ENCODE results near the gene CCDC191.
A peak's percentile ranks its signal among the peaks of the same experiment; 100 is the strongest.

Gene CCDC191
- total RNA-seq = 10.2 to 13.9 (median 11.6) reads per million in 3 donors

DNA sequence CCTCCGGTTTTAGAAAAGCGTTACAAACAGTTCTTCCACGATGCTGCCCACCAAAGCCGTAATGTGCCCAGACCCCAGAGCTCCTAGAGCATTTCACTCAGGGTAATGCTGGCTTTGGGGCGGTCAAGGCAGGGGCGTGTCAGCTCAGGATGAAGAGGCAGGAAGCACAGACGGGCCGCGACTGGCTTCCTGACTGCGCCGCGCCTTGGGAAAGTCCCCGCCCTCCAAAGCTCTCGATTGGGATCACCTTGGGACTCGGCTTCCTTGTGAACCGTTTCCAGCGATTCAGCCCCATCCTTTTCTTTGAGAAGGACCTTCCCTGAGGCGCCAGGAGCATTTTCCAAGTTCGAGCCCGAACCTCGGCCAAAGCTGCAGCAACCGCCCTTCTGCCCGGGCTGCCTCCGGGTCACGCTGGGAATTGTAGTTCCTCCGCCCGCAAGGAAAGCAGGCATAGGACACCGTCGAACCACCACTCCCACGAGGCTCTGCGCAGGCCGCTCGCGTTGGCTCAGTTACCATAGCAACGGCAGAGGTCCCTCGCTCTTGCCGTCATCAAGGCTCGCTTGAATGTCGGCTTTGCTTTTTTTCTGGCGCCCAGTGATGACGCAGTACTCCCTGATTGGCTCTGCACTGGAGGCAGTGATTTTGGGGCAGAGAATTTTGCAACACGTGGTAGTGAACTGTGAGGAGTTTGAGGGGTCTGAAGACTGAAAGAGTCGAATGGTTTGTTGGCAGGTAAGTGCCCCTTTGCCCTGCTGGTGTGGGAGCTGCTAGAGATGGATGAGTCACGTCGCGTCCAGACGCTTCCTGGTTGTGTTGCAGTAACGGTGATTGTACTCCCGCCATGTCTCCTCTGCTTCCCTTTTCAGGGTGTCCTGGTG lies at the start of gene CCDC191, which contains the start of gene QTRT2:
CCDC191 (minus strand) TSS at position 397 of the 881 bp plus-strand sequence; CDS start at position 337, 60 bp downstream.
QTRT2 (plus strand) TSS at position 608 of the 881 bp plus-strand sequence. CDS start 8,521 bp downstream, outside the sequence.
- peak within 1 kb of the TSS; percentile 92 for H3K4me3 ChIP-seq (ENCODE audit: insufficient read depth, low read depth, low read length, poor library complexity, severe bottlenecking)

DNA sequence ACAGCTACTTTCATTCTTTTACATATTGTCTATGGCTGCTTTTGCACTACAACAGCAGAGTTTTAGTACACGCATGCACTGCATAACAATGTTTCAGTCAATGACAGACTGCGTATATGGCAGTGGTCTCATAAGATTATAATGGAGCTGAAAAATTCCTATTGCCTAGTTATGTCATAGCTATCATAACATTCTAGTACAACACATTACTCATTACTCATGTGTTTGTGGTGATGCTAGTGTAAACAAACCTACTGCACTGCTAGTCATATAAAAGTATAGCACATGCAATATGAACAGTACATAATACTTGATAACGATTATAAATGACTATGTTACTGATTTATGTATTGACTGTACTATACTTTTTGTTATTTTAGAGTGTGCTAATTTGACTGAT lies 48.1 kb upstream of the CCDC191 start:
- DNase-seq = no peak
- Histone ChIP-seq H3K27ac (ENCODE audit: insufficient read depth, low read length, poor library complexity, severe bottlenecking) (no peak overlapping the region), H3K36me3 (ENCODE audit: control insufficient read depth, insufficient read depth, low read length) (no peaks in the 10 kb centered on the region), H3K27me3 (replicated peaks; ENCODE audit: control insufficient read depth, insufficient read depth, low read length, poor library complexity, severe bottlenecking) (no peaks in the 10 kb centered on the region), H3K4me1 (ENCODE audit: control insufficient read depth, insufficient read depth, low read length, poor library complexity, severe bottlenecking) (no peaks in the 10 kb centered on the region), H3K4me3 (ENCODE audit: insufficient read depth, low read depth, low read length, poor library complexity, severe bottlenecking) (no peak overlapping the region), H3K9me3 (ENCODE audit: control insufficient read depth, low read length) (no peaks in the 10 kb centered on the region)

More for the DNA sequence above, at the start of gene CCDC191, which contains the start of gene QTRT2:
- Histone ChIP-seq H3K27ac (ENCODE audit: insufficient read depth, low read length, poor library complexity, severe bottlenecking) (peak within 1 kb of the TSS; percentile 95), H3K27me3 (replicated peaks; ENCODE audit: control insufficient read depth, insufficient read depth, low read length, poor library complexity, severe bottlenecking) (no peaks in the 10 kb centered on the region), H3K9me3 (ENCODE audit: control insufficient read depth, low read length) (no peaks in the 10 kb centered on the region), H3K36me3 (ENCODE audit: control insufficient read depth, insufficient read depth, low read length) (no peaks in the 10 kb centered on the region), H3K4me1 (ENCODE audit: control insufficient read depth, insufficient read depth, low read length, poor library complexity, severe bottlenecking) (peaks cover 7% of the 10 kb centered on the region)
- peak; percentile 97 to 98 (median 97) for DNase-seq

DNA sequence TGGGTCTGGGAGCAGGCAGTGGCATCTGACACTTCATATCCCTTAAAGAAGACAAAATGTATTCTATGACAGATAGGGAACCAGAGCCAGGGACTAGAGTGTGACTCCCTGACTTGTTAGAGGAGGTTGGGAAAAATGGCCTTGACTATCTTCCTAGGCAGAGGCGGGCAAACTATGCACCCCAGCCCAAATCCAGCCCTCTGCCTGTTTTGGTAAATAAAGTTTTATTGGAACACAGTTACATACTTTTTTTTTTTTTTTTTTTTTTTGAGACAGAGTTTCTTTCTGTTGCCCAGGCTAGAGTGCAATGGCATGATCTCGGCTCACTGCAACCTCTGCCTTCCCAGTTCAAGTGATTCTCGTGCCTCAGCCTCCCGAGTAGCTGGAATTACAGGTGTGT lies 47.5 kb upstream of the CCDC191 start:
- Histone ChIP-seq H3K36me3 (ENCODE audit: control insufficient read depth, insufficient read depth, low read length) (no peaks in the 10 kb centered on the region), H3K4me3 (ENCODE audit: insufficient read depth, low read depth, low read length, poor library complexity, severe bottlenecking) (no peak overlapping the region), H3K27ac (ENCODE audit: insufficient read depth, low read length, poor library complexity, severe bottlenecking) (no peak overlapping the region), H3K27me3 (replicated peaks; ENCODE audit: control insufficient read depth, insufficient read depth, low read length, poor library complexity, severe bottlenecking) (no peaks in the 10 kb centered on the region), H3K4me1 (ENCODE audit: control insufficient read depth, insufficient read depth, low read length, poor library complexity, severe bottlenecking) (no peaks in the 10 kb centered on the region), H3K9me3 (ENCODE audit: control insufficient read depth, low read length) (no peaks in the 10 kb centered on the region)
- no peak for DNase-seq

DNA sequence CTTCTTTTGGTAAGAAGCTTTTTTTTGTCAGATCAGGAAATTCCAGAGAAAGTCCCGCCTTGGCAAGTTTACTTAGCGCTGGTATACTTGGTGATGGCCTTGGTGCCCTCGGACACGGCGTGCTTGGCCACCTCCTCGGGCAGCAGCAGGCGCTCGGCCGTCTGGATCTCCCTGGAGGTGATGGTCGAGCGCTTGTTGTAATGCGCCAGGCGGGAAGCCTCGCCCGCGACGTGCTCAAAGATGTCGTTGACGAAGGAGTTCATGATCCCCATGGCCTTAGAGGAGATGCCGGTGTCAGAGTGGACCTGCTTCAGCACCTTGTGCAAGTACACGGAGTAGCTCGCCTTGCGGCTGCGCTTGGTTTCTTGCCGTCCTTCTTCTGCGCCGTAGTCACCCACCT lies 46.9 kb upstream of the CCDC191 start:
- no peaks in the 10 kb centered on the region for H3K9me3 ChIP-seq (ENCODE audit: control insufficient read depth, low read length)
- H3K27ac ChIP-seq (ENCODE audit: insufficient read depth, low read length, poor library complexity, severe bottlenecking) = no peak overlapping the region
- no peak for DNase-seq
- no peaks in the 10 kb centered on the region for H3K27me3 ChIP-seq (replicated peaks; ENCODE audit: control insufficient read depth, insufficient read depth, low read length, poor library complexity, severe bottlenecking)
- H3K4me1 ChIP-seq (ENCODE audit: control insufficient read depth, insufficient read depth, low read length, poor library complexity, severe bottlenecking) = no peaks in the 10 kb centered on the region
- no peak overlapping the region for H3K4me3 ChIP-seq (ENCODE audit: insufficient read depth, low read depth, low read length, poor library complexity, severe bottlenecking)
- H3K36me3 ChIP-seq (ENCODE audit: control insufficient read depth, insufficient read depth, low read length) = no peaks in the 10 kb centered on the region

GRCh38 chr3:114101101-114101500 lies 44.8 kb upstream of the CCDC191 start:
- no peak for DNase-seq
- no peaks in the 10 kb centered on the region for H3K9me3 ChIP-seq (ENCODE audit: control insufficient read depth, low read length)

DNA sequence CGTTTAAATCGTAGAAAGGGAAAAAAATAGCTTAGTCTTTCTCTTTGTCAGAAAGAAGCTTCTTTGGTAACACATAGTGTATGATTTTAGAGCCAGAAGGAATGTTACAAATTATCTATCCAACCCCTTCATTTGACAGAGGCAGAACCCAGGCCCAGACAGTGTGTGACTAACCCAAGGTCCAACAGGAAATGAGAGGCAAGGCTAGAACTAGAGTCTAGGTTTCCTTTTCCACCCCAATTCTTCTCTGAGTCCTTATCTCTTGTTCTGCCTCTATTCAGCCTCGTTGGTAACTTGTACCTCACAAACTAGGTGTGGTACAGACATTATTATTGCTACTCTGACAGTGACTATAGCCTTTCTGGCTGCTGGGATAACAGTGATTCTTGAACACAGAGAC lies 39.5 kb upstream of the CCDC191 start:
- DNase-seq = no peak
- no peaks in the 10 kb centered on the region for H3K27me3 ChIP-seq (replicated peaks; ENCODE audit: control insufficient read depth, insufficient read depth, low read length, poor library complexity, severe bottlenecking)
- no peak overlapping the region for H3K4me3 ChIP-seq (ENCODE audit: insufficient read depth, low read depth, low read length, poor library complexity, severe bottlenecking)
- no peaks in the 10 kb centered on the region for H3K9me3 ChIP-seq (ENCODE audit: control insufficient read depth, low read length)
- H3K27ac ChIP-seq (ENCODE audit: insufficient read depth, low read length, poor library complexity, severe bottlenecking) = no peak overlapping the region
- H3K36me3 ChIP-seq (ENCODE audit: control insufficient read depth, insufficient read depth, low read length) = no peaks in the 10 kb centered on the region
- H3K4me1 ChIP-seq (ENCODE audit: control insufficient read depth, insufficient read depth, low read length, poor library complexity, severe bottlenecking) = no peaks in the 10 kb centered on the region

More at GRCh38 chr3:114101101-114101500, 44.8 kb upstream of the CCDC191 start:
- no peak overlapping the region for H3K27ac ChIP-seq (ENCODE audit: insufficient read depth, low read length, poor library complexity, severe bottlenecking)
- H3K36me3 ChIP-seq (ENCODE audit: control insufficient read depth, insufficient read depth, low read length) = no peaks in the 10 kb centered on the region
- H3K4me1 ChIP-seq (ENCODE audit: control insufficient read depth, insufficient read depth, low read length, poor library complexity, severe bottlenecking) = no peaks in the 10 kb centered on the region
- H3K27me3 ChIP-seq (replicated peaks; ENCODE audit: control insufficient read depth, insufficient read depth, low read length, poor library complexity, severe bottlenecking) = no peaks in the 10 kb centered on the region
- no peak overlapping the region for H3K4me3 ChIP-seq (ENCODE audit: insufficient read depth, low read depth, low read length, poor library complexity, severe bottlenecking)

GRCh38 chr3:114093596-114093995 lies 37.3 kb upstream of the CCDC191 start:
- H3K4me1 ChIP-seq (ENCODE audit: control insufficient read depth, insufficient read depth, low read length, poor library complexity, severe bottlenecking) = no peaks in the 10 kb centered on the region
- no peak overlapping the region for H3K4me3 ChIP-seq (ENCODE audit: insufficient read depth, low read depth, low read length, poor library complexity, severe bottlenecking)
- no peak for DNase-seq
- no peaks in the 10 kb centered on the region for H3K36me3 ChIP-seq (ENCODE audit: control insufficient read depth, insufficient read depth, low read length)
- no peaks in the 10 kb centered on the region for H3K9me3 ChIP-seq (ENCODE audit: control insufficient read depth, low read length)
- no peak overlapping the region for H3K27ac ChIP-seq (ENCODE audit: insufficient read depth, low read length, poor library complexity, severe bottlenecking)
- H3K27me3 ChIP-seq (replicated peaks; ENCODE audit: control insufficient read depth, insufficient read depth, low read length, poor library complexity, severe bottlenecking) = no peaks in the 10 kb centered on the region

- no peak for DNase-seq
- Histone ChIP-seq H3K27me3 (replicated peaks; ENCODE audit: control insufficient read depth, insufficient read depth, low read length, poor library complexity, severe bottlenecking) (no peaks in the 10 kb centered on the region), H3K27ac (ENCODE audit: insufficient read depth, low read length, poor library complexity, severe bottlenecking) (no peak overlapping the region), H3K4me3 (ENCODE audit: insufficient read depth, low read depth, low read length, poor library complexity, severe bottlenecking) (no peak overlapping the region), H3K36me3 (ENCODE audit: control insufficient read depth, insufficient read depth, low read length) (no peaks in the 10 kb centered on the region), H3K4me1 (ENCODE audit: control insufficient read depth, insufficient read depth, low read length, poor library complexity, severe bottlenecking) (no peaks in the 10 kb centered on the region), H3K9me3 (ENCODE audit: control insufficient read depth, low read length) (no peaks in the 10 kb centered on the region)
Measured at GRCh38 chr3:114093016-114093380, 36.7 kb upstream of the CCDC191 start.

GRCh38 chr3:114092151-114093015 lies 36.1 kb upstream of the CCDC191 start:
- Histone ChIP-seq H3K4me3 (ENCODE audit: insufficient read depth, low read depth, low read length, poor library complexity, severe bottlenecking) (no peak overlapping the region), H3K9me3 (ENCODE audit: control insufficient read depth, low read length) (no peaks in the 10 kb centered on the region), H3K27me3 (replicated peaks; ENCODE audit: control insufficient read depth, insufficient read depth, low read length, poor library complexity, severe bottlenecking) (no peaks in the 10 kb centered on the region), H3K36me3 (ENCODE audit: control insufficient read depth, insufficient read depth, low read length) (no peaks in the 10 kb centered on the region), H3K27ac (ENCODE audit: insufficient read depth, low read length, poor library complexity, severe bottlenecking) (no peak overlapping the region), H3K4me1 (ENCODE audit: control insufficient read depth, insufficient read depth, low read length, poor library complexity, severe bottlenecking) (no peaks in the 10 kb centered on the region)
- no peak for DNase-seq

All from effector memory CD4-positive, alpha-beta T cell (primary cell).